Measurements from ENCODE around the gene MYO3B. TPM values are rescaled to one million over a fixed set of nuclear protein-coding genes. Genes with fewer than 3 reads are reported as not detected.

The MYO3B gene
- total and polyA plus RNA-seq, 2 donors (not counting 3 experiments of a cell fraction or from before 2014, with no cell fraction given), result 0.03 TPM; not detected in 1

GRCh38 chr2:170216981-170217380 is 39.0 kb downstream of the MYO3B start:
- ChIA-PET POLR2A (no interaction called here), CTCF (no interaction called here)
- intact Hi-C loops (cut with micrococcal nuclease), result no loop called here
- BruUV-seq (replicated peaks), result no TSS peak
- Histone ChIP-seq H3K4me2 (ENCODE audit: insufficient read depth, low read length) (no peak overlapping the region), H4K20me1 (replicated peaks; ENCODE audit: control insufficient read depth, extremely low read depth, insufficient read depth, low read length) (no peaks in the 10 kb centered on the region), H3K36me3 (ENCODE audit: control insufficient read depth in 2 of 2, extremely low read depth in 1 of 2, insufficient read depth in 2 of 2, low read length in 2 of 2) (no peaks in the 10 kb centered on the region), H3K27me3 (ENCODE audit: control insufficient read depth in 2 of 2, insufficient read depth in 2 of 2, low read length in 2 of 2) (no peaks in the 10 kb centered on the region), H3K27ac (ENCODE audit: insufficient read depth, low read depth, low read length) (no peak overlapping the region), H2AFZ (ENCODE audit: low read depth, low read length) (no peak overlapping the region), H3K9me1 (replicated peaks; ENCODE audit: control insufficient read depth, extremely low read depth, insufficient read depth, low read length) (no peaks in the 10 kb centered on the region), H3K4me3 (replicated peaks in 1 of 3; ENCODE audit: insufficient read depth in 1 of 3, low read depth in 1 of 3, low read length in 3 of 3) (no peak overlapping the region), H3K4me1 (ENCODE audit: control insufficient read depth, extremely low read depth, insufficient read depth, low read length) (peaks cover 8% of the 10 kb centered on the region), H3K9me3 (replicated peaks; ENCODE audit: control insufficient read depth, insufficient read depth, low read length) (no peaks in the 10 kb centered on the region), H3K9ac (replicated peaks; ENCODE audit: extremely low read depth, insufficient read depth, low read length) (no peak overlapping the region), H3K79me2 (ENCODE audit: control insufficient read depth, insufficient read depth, low read length) (no peaks in the 10 kb centered on the region)
- no peak for TF ChIP-seq MYC (IDR thresholded peaks at IDR 0.05; ENCODE audit: low read depth, low read length)
- TF ChIP-seq, protein P1, sequence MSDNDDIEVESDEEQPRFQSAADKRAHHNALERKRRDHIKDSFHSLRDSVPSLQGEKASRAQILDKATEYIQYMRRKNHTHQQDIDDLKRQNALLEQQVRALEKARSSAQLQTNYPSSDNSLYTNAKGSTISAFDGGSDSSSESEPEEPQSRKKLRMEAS (IDR thresholded peaks at IDR 0.05; ENCODE audit: insufficient read depth, insufficient read length), result no peak
- FAIRE-seq (no peak), DNase-seq (ENCODE audit: low read depth, low spot score) (no peak)
- dilution Hi-C loops (cut with MboI; ENCODE audit: extremely low pct_ligation_motif_present, low sequenced_read_pairs), result no loop called here

- H3K36me3 ChIP-seq (ENCODE audit: control insufficient read depth in 2 of 2, extremely low read depth in 1 of 2, insufficient read depth in 2 of 2, low read length in 2 of 2), result no peaks in the 10 kb centered on the region
Measured at GRCh38 chr2:170217778-170218251, 39.9 kb downstream of the MYO3B start.

More at GRCh38 chr2:170217778-170218251, 39.9 kb downstream of the MYO3B start:
- TF ChIP-seq, protein P2, sequence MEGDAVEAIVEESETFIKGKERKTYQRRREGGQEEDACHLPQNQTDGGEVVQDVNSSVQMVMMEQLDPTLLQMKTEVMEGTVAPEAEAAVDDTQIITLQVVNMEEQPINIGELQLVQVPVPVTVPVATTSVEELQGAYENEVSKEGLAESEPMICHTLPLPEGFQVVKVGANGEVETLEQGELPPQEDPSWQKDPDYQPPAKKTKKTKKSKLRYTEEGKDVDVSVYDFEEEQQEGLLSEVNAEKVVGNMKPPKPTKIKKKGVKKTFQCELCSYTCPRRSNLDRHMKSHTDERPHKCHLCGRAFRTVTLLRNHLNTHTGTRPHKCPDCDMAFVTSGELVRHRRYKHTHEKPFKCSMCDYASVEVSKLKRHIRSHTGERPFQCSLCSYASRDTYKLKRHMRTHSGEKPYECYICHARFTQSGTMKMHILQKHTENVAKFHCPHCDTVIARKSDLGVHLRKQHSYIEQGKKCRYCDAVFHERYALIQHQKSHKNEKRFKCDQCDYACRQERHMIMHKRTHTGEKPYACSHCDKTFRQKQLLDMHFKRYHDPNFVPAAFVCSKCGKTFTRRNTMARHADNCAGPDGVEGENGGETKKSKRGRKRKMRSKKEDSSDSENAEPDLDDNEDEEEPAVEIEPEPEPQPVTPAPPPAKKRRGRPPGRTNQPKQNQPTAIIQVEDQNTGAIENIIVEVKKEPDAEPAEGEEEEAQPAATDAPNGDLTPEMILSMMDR (IDR thresholded peaks at IDR 0.05; ENCODE audit: extremely low read depth in 1 of 2, insufficient read depth in 1 of 2, low read depth in 1 of 2, low read length in 2 of 2), result no peak
- TF ChIP-seq GATA2 (IDR thresholded peaks at IDR 0.05; ENCODE audit: insufficient read depth, insufficient read length, low read depth, low read length) (no peak), JUN (IDR thresholded peaks at IDR 0.05; ENCODE audit: borderline replicate concordance, insufficient read depth, insufficient read length, low read depth) (no peak), EZH2 (IDR thresholded peaks at IDR 0.05; ENCODE audit: borderline replicate concordance, low read depth, low read length, severe bottlenecking) (no peak), MYC (IDR thresholded peaks at IDR 0.05; ENCODE audit: low read depth, low read length) (no peak)
- Histone ChIP-seq H3K9me3 (replicated peaks; ENCODE audit: control insufficient read depth, insufficient read depth, low read length) (no peaks in the 10 kb centered on the region), H3K79me2 (ENCODE audit: control insufficient read depth, insufficient read depth, low read length) (no peaks in the 10 kb centered on the region), H3K4me3 (replicated peaks in 1 of 3; ENCODE audit: insufficient read depth in 1 of 3, low read depth in 1 of 3, low read length in 3 of 3) (no peak overlapping the region), H4K20me1 (replicated peaks; ENCODE audit: control insufficient read depth, extremely low read depth, insufficient read depth, low read length) (no peaks in the 10 kb centered on the region), H3K4me2 (ENCODE audit: insufficient read depth, low read length) (no peak overlapping the region), H3K27ac (ENCODE audit: insufficient read depth, low read depth, low read length) (no peak overlapping the region), H3K9ac (replicated peaks; ENCODE audit: extremely low read depth, insufficient read depth, low read length) (no peak overlapping the region), H3K9me1 (replicated peaks; ENCODE audit: control insufficient read depth, extremely low read depth, insufficient read depth, low read length) (no peaks in the 10 kb centered on the region), H3K4me1 (ENCODE audit: control insufficient read depth, extremely low read depth, insufficient read depth, low read length) (peaks cover 13% of the 10 kb centered on the region), H3K27me3 (ENCODE audit: control insufficient read depth in 2 of 2, insufficient read depth in 2 of 2, low read length in 2 of 2) (no peaks in the 10 kb centered on the region), H2AFZ (ENCODE audit: low read depth, low read length) (no peak overlapping the region)
- dilution Hi-C loops (cut with MboI; ENCODE audit: extremely low pct_ligation_motif_present, low sequenced_read_pairs) (no loop called here), intact Hi-C loops (cut with micrococcal nuclease) (no loop called here)
- ChIA-PET CTCF (no interaction called here), POLR2A (no interaction called here)
- DNase-seq (ENCODE audit: low read depth, low spot score) (no peak), FAIRE-seq (no peak)
- no TSS peak for BruUV-seq (replicated peaks)
